ACC112 (cell line): ENCODE data around the gene ARRDC5.

ENCODE experiments used
- H2AFZ ChIP-seq: fragments of 200-600 bp; sonication (generic); one replicate; pipeline ENCODE4 v1.6.0; 2017; ENCODE audit warnings: antibody characterized with exemption, low read length; ENCODE audit not compliant: unreplicated experiment
- H3K27ac ChIP-seq: fragments of 200-600 bp; sonication (generic); 2 replicates; pipeline ENCODE4 v1.5.1; 2014; ENCODE audit warnings: low read depth, mild to moderate bottlenecking, antibody characterized with exemption, low read length, moderate library complexity
- H3K27me3 ChIP-seq: fragments of 200-600 bp; sonication (generic); 2 replicates; pipeline ENCODE4 v1.6.1; 2014; ENCODE audit warnings: mild to moderate bottlenecking, antibody characterized with exemption, low read length, moderate library complexity, mixed read lengths; ENCODE audit not compliant: insufficient read depth
- H3K36me3 ChIP-seq: fragments of 200-600 bp; sonication (generic); 2 replicates; pipeline ENCODE4 v1.6.1; 2016; ENCODE audit warnings: mild to moderate bottlenecking, antibody characterized with exemption, low read length, moderate library complexity, mixed read lengths; ENCODE audit not compliant: insufficient read depth
- H3K4me1 ChIP-seq: fragments of 200-600 bp; sonication (generic); one replicate; pipeline ENCODE4 v1.6.1; 2016; ENCODE audit warnings: low read length, mixed read lengths; ENCODE audit not compliant: insufficient read depth, unreplicated experiment, control insufficient read depth
- H3K4me3 ChIP-seq: fragments of 200-600 bp; sonication (generic); 2 replicates; pipeline ENCODE4 v1.5.1; 2014; ENCODE audit warnings: mild to moderate bottlenecking, low read depth, low read length
- H3K79me2 ChIP-seq: fragments of 200-600 bp; sonication (generic); one replicate; pipeline ENCODE4 v1.6.0; 2016; ENCODE audit warnings: low read length; ENCODE audit not compliant: control insufficient read depth, unreplicated experiment, insufficient read depth

The ARRDC5 gene

DNA sequence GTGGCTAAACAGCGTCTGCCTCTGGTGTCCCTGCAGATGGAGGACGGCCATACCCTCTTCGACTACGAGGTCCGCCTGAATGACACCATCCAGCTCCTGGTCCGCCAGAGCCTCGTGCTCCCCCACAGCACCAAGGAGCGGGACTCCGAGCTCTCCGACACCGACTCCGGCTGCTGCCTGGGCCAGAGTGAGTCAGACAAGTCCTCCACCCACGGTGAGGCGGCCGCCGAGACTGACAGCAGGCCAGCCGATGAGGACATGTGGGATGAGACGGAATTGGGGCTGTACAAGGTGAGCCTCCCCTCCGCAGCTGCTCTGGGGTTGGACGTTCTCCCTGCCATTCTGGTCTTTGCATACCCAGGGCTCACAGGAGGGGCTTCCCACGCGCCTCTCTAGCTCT, 26.5 kb upstream of the ARRDC5 start:
- no peak overlapping the region for H3K4me3 ChIP-seq
- peaks cover 13% of the 10 kb centered on the region for H3K4me1 ChIP-seq
- H3K79me2 ChIP-seq: peaks cover 31% of the 10 kb centered on the region
- no peaks in the 10 kb centered on the region for H3K27me3 ChIP-seq
- no peak overlapping the region for H3K27ac ChIP-seq
- peaks cover 6% of the 10 kb centered on the region; the same call in 1 of the 2 replicates for H3K36me3 ChIP-seq
- H2AFZ ChIP-seq: no peak overlapping the region

GRCh38 chr19:4923276-4923747, 20.6 kb upstream of the ARRDC5 start:
- Histone ChIP-seq H3K4me1 (peaks cover 6% of the 10 kb centered on the region), H3K79me2 (peaks cover 57% of the 10 kb centered on the region), H3K36me3 (no peaks in the 10 kb centered on the region), H2AFZ (no peak overlapping the region), H3K27ac (no peak overlapping the region), H3K4me3 (no peak overlapping the region), H3K27me3 (no peaks in the 10 kb centered on the region)

DNA sequence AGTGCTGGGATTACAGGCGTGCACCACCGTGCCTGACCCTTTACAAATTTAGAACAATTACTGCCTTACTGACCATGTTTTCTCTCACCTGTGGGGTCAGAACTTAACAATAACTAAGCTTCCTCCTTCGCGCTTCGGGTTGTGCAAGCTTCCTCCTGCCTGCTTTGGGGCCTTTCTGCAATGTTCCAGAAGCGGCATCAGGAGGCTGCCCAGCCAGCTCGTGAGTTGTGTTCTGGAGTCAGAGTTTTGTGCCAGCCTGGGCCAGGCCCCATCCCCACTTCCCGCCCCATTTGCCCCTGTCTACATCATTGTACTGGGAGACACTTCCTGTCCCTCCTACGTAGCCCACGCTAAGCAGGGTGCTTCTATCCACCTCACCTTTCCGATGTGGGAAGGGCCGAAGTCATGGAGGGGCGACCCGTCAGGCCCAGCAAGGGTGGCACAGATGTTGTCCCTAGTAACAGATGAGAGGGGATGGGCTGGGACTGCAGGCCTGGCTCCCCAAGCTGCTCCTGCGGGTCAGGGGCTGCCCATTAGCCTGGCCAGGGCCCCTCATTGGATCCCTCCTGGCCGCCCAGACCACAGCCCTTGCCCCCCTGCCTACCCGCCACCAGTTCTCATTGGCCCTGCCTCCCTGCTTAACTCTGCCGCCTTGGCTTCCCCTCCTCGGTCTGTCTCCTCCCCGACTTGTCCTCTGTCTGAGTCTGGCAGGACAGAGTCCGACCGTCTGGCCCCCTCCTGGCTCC, 20.0 kb upstream of the ARRDC5 start:
- Histone ChIP-seq H3K4me3 (no peak overlapping the region), H3K27me3 (no peaks in the 10 kb centered on the region), H3K79me2 (peaks cover 55% of the 10 kb centered on the region), H3K36me3 (no peaks in the 10 kb centered on the region), H3K27ac (no peak overlapping the region), H3K4me1 (peaks cover 4% of the 10 kb centered on the region), H2AFZ (no peak overlapping the region)

DNA sequence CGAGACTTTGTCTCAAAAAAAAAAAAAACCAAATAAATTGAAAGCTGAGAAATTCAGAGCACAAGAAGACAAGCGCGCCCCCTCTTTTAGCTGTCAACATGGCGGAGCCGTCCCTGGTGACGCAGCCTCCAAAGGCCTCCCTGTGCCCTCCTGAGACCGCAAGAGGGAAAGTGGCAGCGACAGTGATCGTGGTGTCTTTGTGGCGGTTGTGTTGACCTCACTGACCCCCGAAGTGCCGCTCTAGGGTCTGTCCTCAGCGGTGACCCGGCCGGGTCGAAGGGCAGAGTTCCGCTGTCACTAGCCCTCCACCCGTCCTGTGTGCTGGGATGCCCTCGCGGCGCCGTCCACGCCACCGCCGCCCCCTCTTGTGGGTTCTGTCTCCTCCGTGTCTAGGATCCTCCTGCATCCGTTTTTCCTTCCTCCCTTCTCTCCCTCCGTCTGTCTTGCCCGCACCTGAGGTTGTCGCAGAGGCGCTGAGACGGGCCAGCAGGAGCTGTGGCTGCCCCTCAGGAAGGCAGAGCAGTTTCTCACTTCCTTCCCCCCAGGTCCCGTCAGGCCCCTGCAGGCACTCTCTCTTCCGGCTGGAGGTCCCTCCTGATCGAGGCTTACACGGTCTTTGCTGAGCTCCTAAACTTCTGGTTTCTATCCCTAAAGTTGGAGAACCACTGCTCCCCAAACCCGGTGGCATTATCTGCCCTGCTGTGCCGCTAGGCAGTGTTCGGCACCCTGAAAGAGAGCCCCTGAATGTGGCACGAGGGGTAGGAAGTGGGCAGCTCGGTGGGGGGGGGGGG, 13.8 kb upstream of the ARRDC5 start:
- Histone ChIP-seq H3K79me2 (peaks cover 72% of the 10 kb centered on the region), H2AFZ (no peak overlapping the region), H3K4me3 (no peak overlapping the region), H3K4me1 (peaks cover 28% of the 10 kb centered on the region), H3K27me3 (no peaks in the 10 kb centered on the region), H3K36me3 (0 out of 2 replicates have a peak, but pooled peaks cover 2% of the 10 kb centered on the region), H3K27ac (peak overlapping the region; percentile 61)

GRCh38 chr19:4914736-4915501, 12.2 kb upstream of the ARRDC5 start:
- Histone ChIP-seq H3K27ac (peak overlapping the region; percentile 61), H3K79me2 (peaks cover 76% of the 10 kb centered on the region), H2AFZ (no peak overlapping the region), H3K27me3 (no peaks in the 10 kb centered on the region), H3K4me3 (peak overlapping the region; percentile 51; the same call in 1 of the 2 replicates), H3K36me3 (0 out of 2 replicates have a peak, but pooled peaks cover 2% of the 10 kb centered on the region), H3K4me1 (peaks cover 31% of the 10 kb centered on the region)

DNA sequence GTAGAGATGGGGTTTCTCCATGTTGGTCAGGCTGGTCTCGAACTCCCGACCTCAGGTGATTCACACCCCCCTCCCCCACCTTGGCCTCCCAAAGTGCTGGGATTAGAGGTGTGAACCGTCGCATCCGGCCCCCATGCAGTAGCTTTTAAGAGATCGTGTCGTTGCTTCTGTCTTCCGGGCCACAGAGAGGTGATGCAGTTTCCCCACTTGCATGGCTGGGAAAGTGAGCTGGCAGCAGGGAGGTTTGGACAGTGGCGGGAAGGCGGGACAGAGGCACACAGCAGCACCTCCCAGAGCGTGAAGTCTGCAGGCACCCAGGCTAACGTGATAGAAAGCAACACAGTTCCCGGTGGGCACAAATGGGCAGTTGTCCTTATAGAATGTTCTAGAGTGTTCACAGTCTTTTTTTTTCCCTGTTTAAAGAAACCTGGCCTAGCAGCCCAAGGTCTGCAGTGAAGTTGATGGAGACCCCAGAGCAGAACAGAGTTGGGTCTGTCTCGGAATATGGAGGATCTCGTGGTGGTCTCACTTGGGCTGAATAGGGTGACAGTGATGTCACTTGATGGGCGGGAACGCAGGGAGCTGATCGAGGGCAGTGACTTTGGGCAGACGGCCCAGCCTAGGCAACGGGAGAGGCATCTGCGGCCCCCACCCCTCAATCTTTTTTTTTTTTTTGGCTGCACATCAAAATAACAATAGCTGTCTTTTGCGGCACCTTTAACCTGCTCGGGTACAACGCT, 11.5 kb upstream of the ARRDC5 start:
- Histone ChIP-seq H3K79me2 (peaks cover 73% of the 10 kb centered on the region), H2AFZ (no peak overlapping the region), H3K27me3 (no peaks in the 10 kb centered on the region), H3K4me3 (no peak overlapping the region), H3K4me1 (peaks cover 31% of the 10 kb centered on the region), H3K27ac (peak overlapping the region; percentile 61), H3K36me3 (0 out of 2 replicates have a peak, but pooled peaks cover 2% of the 10 kb centered on the region)

- H3K27ac ChIP-seq: peak overlapping the region; percentile 86
- peaks cover 61% of the 10 kb centered on the region for H3K79me2 ChIP-seq
- no peaks in the 10 kb centered on the region for H3K27me3 ChIP-seq
- H3K4me3 ChIP-seq: peak overlapping the region; percentile 88
- peaks cover 31% of the 10 kb centered on the region for H3K4me1 ChIP-seq
- H3K36me3 ChIP-seq: 0 out of 2 replicates have a peak, but pooled peaks cover 2% of the 10 kb centered on the region
- H2AFZ ChIP-seq: no peak overlapping the region
These were observed 9.3 kb upstream of the ARRDC5 start for GRCh38 chr19:4911786-4912672.

DNA sequence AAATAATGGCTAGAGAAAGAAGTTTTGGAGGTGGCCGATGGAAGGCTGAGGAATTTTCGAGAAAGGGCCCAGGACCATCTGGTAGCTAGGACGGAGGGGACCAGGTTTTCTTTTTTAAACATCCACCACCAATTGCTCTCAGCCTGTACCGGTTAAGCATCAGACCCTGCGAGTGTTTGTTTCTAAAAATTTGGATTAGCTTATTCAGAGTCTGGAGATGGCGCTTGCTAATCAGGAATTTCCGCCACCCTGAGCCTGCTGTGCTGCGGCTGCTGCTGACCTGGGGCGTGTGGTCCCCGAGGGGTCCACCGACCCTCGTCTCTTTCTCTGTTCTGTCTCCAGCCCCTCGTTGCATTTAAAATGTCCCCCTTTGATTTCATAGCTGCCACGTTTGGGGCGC, 8.6 kb upstream of the ARRDC5 start:
- Histone ChIP-seq H2AFZ (peak overlapping the region; percentile 27), H3K27ac (peak overlapping the region; percentile 86), H3K79me2 (peaks cover 53% of the 10 kb centered on the region), H3K36me3 (0 out of 2 replicates have a peak, but pooled peaks cover 2% of the 10 kb centered on the region), H3K4me1 (peaks cover 31% of the 10 kb centered on the region), H3K4me3 (peak overlapping the region; percentile 88), H3K27me3 (no peaks in the 10 kb centered on the region)

DNA sequence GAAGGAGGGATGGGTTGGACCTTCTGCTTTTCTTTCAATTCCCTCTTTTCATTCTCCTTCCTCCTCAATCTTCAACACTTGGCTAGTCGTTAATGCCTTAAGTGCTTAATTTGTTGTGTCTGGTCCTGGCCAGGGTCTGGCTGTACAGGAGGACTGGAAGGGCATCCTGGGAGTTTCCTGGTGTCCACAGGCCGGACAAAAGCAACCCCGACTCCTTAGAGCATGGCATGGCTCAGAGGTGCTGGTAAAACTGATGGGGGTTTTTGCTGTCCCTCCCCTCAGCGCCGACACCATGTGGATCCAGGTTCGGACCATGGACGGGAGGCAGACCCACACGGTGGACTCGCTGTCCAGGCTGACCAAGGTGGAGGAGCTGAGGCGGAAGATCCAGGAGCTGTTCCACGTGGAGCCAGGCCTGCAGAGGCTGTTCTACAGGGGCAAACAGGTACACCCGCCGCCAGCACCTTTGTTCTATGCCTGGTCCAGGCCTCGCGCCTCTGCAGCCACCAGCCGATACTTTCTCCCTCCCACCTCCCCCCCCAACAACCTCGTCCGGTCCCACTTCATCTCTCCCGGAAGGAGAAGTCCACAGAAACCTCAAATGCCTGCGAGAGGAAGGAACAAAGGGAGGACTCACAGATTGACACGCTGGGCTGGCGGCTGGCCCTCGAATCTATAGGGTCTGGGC, 8.0 kb upstream of the ARRDC5 start:
- peak overlapping the region; percentile 86 for H3K27ac ChIP-seq

More for the DNA sequence above, 8.0 kb upstream of the ARRDC5 start:
- Histone ChIP-seq H3K36me3 (0 out of 2 replicates have a peak, but pooled peaks cover 2% of the 10 kb centered on the region), H3K4me1 (peaks cover 27% of the 10 kb centered on the region), H2AFZ (peak overlapping the region; percentile 27), H3K27me3 (no peaks in the 10 kb centered on the region), H3K4me3 (peak overlapping the region; percentile 88), H3K79me2 (peaks cover 48% of the 10 kb centered on the region)
